ENCODE measurements around the gene RDX.
"Not testable (repeated sequence)": the region's sequence is repeated elsewhere in the genome, so short reads cannot be mapped to it uniquely, and the experiment has no call there.

The RDX gene

DNA sequence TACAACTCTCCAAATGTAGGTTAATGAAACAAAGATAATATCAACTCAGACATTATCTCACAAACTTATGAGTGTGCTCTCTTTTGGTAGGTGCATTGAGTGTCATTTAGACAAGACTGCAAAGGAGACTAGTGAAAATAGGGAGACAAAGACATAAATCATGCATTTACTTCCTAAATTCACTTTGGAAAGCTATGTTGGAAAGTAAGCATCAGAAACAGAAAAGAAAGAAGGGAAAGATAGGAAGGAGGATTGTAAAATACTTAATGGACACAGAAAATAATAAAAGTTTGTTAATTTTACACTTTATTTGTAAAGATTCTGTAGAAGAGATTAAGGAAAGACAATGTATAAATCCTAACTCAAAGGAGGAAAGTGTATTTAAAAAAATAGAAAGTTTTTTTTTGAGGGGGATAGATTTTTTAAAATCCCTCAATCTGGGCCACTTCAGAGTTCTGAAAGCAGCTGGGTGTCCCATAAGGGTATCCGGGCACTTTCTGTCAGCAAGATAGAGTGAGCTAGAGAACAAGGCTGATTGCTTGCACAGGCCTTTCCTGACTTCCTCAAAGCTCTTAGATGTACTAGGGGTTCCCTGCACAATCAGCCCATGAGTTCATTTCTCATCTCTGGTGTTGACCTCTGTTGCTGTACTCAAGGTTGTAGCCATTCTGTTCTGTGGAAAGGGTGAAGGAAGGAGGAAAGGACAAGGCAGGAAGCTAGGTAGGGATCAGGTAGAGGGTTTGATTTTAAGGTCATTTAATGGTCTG is 22.4 kb upstream of the RDX start:
- TF ChIP-seq CTCF (IDR thresholded peaks at IDR 0.05; ENCODE audit: low read depth, low read length, missing control alignments) = no peak
- no peak for DNase-seq (ENCODE audit: extremely low read depth, low read depth)
- H3K4me3 ChIP-seq (replicated peaks; ENCODE audit: low read depth, low read length) = no peak overlapping the region

DNA sequence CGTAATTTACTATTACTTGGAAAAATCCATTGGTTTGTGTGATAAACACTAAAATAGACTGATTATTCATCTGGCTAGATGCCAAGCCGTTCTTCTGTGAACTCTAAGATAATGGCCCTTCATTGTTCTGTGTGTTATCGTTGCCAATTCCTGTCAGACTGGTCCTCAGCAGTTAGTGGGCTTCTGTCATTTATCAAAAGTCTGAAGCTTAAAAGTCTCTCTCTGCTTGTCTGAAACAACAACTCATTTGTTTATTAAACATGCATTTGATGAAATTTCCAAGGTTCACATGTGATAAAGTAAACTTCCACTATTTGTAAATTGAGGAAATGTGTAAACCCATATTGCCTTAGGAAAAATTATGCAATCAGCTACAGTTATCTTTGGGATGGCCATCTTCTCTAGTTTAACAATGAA is 21.1 kb upstream of the RDX start:
- TF ChIP-seq CTCF (IDR thresholded peaks at IDR 0.05; ENCODE audit: low read depth, low read length, missing control alignments) = no peak
- no peak overlapping the region for H3K4me3 ChIP-seq (replicated peaks; ENCODE audit: low read depth, low read length)
- no peak for DNase-seq (ENCODE audit: extremely low read depth, low read depth)

DNA sequence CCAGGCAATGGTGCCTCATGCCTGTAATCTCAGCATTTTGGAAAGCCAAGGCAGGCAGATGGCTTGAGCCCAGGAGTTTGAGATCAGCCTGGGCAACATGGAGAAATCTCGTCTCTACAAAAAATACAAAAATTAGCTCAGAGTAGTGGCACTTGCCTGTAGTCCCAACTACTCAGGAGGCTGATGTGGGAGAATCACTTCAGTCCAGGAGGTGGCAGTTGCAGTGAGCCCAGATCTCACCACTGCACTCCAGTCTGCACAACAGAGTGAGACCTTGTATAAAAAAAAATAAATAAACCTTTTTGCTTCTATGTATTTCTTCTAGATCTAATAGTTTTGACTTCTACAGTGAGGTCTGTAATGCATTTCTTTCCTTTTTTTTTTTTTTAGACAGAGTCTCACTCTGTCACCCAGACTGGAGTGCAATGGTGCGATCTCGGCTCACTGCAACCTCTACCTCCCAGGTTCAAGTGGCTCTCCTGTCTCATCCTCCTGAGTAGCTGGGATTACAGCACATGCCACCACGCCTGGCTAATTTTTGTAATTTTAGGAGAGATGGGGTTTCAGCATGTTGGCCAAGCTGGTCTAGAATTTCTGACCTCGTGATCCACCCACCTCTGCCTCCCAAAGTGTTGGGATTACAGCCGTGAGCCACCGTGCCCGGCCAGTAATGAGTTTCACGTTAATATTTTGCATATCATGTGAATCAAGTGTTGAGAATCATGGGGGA is 18.1 kb upstream of the RDX start:
- TF ChIP-seq CTCF (IDR thresholded peaks at IDR 0.05; ENCODE audit: low read depth, low read length, missing control alignments) = no peak
- no peak for DNase-seq (ENCODE audit: extremely low read depth, low read depth)
- H3K4me3 ChIP-seq (replicated peaks; ENCODE audit: low read depth, low read length) = no peak overlapping the region

DNA sequence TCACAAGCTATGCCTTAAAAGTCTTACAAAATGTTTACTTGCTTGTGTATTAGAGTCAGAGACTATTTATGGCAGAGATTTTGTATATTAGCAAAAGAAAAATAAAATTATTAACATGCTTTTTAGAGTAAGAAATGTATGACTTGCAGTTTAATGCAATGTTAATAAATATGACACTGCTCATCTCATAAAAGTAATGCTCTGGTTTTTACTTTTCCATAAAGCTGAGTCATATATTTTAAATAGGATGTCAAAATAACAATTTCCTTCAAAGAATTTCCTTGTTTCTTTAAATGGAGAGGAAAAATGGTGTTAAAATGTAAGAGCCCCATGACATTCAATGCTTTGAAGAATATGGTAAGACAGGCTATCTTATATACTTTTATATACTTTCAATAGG is 16.3 kb upstream of the RDX start:
- no peak for TF ChIP-seq CTCF (IDR thresholded peaks at IDR 0.05; ENCODE audit: low read depth, low read length, missing control alignments)
- no peak for DNase-seq (ENCODE audit: extremely low read depth, low read depth)
- H3K4me3 ChIP-seq (replicated peaks; ENCODE audit: low read depth, low read length) = no peak overlapping the region

DNA sequence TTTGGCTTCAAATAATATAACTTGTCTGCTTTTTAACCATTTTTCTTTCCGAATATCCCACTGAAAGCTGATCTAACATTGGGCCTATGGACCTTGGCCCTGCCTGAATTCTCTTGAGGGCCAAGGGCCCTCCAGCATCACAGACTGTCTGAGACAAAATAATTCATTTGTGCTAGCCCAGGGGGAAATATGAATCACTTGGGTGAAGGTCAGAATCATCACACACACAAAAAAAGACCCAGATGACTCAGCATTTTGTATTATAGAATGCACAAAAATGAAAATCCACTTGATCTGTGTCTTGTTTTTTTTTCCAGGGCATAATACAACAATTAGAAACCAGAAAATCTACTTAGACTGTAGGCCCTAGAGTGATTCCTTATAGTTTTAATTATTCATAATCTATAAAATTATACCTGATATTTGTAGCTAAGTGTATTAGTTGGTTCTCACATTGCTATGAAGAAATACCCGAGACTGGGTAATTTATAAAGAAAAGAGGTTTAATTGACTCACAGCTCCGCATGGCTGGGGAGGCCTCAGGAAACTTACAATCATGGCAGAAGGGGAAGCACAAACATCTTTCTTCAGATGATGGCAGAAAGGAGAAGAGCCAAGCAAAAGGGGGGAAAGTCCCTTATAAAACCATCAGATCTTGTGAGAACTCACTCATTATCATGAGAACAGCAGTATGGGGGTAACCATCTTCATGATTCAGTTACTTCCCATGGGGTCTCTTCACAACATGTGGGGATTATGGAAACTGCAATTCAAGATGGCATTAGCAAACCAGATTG is 15.6 kb upstream of the RDX start:
- H3K4me3 ChIP-seq (replicated peaks; ENCODE audit: low read depth, low read length) = no peak overlapping the region
- DNase-seq (ENCODE audit: extremely low read depth, low read depth) = no peak
- TF ChIP-seq CTCF (IDR thresholded peaks at IDR 0.05; ENCODE audit: low read depth, low read length, missing control alignments) = no peak

DNA sequence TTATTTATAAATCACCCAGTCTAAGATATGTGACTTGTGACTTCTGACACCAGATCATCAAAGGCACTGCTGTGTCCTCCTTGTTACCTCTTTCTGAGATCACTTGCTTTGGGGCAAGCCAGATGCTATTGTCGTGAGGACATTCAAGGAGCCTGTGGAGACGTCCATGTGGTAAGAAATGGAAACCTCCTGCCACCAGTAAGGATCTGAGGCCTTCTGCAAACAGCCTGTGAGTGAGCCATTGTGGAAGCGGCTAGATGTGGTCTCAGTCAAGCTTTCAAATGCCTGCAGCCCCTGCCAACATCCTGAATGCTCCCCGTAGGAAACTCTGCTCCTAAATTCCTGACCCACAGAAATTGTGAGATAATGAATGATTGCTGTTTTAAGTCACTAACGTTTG is 11.7 kb upstream of the RDX start:
- no peak for DNase-seq (ENCODE audit: extremely low read depth, low read depth)
- no peak for TF ChIP-seq CTCF (IDR thresholded peaks at IDR 0.05; ENCODE audit: low read depth, low read length, missing control alignments)

DNA sequence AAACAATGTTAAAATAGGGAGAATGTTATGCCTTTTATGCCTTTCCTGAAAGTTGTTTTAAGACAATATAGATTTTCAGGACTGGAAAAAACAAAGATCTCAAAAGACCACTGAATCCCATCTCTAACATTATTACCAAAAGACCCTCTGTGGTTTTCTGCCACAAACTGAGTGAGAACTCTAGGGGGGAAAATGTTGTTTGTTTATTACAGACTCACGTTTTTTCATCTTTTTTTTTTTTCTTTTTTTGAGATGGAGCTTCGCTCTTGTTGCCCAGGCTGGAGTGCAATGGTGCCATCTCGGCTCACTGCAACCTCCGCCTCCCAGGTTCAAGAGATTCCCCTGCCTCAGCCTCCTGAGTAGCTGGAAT is 9.6 kb upstream of the RDX start:
- H3K4me3 ChIP-seq (replicated peaks; ENCODE audit: low read depth, low read length); DNase-seq (ENCODE audit: extremely low read depth, low read depth): not testable (repeated sequence)

More for the DNA sequence above, 11.7 kb upstream of the RDX start:
- H3K4me3 ChIP-seq (replicated peaks; ENCODE audit: low read depth, low read length) = no peak overlapping the region
